Skeletal muscle cell (primary cell): ENCODE measurements around the gene ACTL10.

ENCODE experiments used
- DNase-seq: peaks from one replicate; pipeline ENCODE4 v3.0.0-alpha.2; 2010; ENCODE audit warnings: low read depth
- H3K4me3 ChIP-seq: 2 replicates; pipeline ENCODE4 v1.5.1; 2011; ENCODE audit warnings: low read depth, mild to moderate bottlenecking, control low read depth, low read length, moderate library complexity

ACTL10 gene

DNA sequence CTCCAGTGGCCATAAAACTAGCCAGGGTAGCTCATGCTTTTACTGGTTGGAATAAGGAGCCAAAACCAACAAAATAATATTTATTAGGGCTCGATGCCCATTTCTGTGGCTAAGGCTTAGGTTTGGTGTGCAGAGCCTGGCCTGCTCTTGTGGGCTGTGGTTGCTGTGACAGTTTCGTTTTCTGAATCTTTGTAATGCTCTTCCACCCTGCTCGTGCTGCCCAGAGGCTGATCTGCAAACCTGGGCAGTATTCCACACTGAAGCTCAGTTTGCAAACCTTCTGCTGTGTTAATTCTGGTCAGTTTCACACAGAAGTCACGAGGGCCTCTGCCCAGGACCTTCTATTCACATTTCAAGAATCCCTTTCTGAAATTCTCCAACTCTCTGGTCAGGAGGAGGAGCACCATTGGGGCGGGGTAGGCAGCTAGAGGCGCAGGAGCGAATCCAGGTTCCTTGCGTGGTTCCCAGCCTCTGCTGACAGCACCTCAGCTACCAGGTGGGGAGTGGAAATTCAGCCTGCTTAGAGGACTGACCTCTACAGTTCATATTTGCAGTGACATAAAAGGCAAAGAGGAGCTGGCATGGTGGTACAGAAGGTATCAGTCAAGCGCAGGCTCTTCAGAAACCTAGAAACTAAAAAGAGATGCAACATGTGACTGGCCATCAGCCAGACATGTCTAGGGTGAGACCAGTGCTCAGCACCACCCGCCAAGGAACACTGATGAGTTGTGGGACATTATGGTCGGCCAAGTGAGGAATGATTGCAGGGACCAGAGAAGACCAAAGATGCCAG, 18.9 kb upstream of the ACTL10 start:
- no peak overlapping the region for H3K4me3 ChIP-seq
- DNase-seq: no peak

DNA sequence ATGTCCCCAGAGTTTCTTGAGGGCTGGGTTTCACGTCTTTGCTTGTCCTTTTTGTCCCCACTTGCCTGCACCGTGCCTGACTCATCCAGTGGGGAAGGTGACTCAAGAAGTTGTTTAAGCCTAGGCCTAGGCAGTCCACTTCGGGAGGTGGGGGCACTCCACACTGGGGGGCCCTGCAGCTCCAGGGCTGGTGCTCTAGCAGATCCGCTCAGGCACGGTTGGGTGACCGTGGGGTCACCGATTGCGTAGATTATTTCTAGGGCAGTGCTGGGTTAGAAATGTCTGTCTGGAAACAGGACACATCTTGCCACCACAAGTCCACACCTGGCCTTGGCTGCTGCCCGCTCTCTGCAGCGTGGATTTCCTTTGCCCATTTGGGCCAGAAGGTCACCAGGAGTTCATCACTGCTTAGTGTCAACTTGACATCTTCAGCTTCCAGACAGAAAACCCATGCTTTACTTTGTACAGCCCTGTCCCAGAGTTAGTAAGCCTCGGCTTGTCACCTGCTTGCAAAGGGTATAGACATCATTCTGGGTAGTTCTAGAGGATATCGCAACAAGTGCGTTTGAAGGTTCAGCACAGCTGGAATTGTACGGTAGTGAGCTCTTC, 18.2 kb upstream of the ACTL10 start:
- no peak overlapping the region for H3K4me3 ChIP-seq
- no peak for DNase-seq

DNA sequence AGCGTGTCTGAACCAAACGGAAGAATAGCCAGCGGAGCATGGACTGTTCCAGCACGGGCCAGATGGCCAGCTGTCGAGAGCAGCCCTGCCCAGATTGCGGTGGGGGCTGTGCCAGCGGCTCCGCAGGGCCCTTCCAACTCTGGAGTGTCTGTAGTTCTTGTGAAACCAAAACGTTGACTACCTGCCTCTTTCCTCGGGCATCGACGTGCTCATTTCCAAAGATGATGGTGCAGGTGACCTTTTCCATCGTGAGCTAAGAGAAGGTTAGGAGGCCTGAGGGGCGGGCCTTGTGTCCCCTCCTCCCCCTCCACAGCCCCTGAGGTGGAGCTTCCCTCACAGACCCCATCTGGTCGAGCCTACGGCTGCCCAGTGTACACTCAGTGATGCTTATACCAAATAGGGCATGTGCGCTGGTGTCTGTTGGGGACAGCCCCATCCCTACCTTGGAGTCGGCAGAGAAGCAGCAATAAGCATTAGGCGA, 17.5 kb upstream of the ACTL10 start:
- no peak for DNase-seq
- no peak overlapping the region for H3K4me3 ChIP-seq

DNA sequence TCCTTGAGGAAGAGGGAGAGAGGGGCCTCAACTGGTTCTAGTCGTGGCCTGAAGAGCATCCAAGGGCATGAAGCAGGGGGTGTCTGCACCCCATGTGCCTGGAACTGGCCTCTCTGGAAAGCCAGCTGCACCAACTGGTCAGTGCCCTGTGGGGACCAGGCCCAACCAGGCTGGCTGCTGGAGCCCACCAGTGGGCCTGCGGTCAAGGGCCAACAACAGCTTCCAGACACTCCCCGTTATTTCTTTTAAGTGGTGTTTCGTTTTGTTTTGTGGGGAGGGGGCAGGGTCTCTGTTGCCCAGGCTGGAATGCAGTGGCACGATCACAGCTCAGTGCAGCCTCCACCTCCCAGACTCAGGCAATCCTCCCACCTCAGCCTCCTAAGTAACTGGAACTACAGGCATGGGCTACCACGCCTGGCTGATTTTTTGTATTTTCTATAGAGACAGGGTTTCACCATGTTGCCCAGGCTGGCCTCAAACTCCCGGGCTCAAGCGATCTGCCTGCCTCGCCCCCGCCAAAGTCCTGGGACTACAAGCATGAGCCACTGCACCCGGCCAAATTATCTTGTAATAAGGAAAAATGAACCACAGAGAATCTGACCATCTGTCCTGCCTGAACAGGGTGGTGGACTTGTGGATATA, 16.5 kb upstream of the ACTL10 start:
- no peak overlapping the region for H3K4me3 ChIP-seq
- DNase-seq: no peak

DNA sequence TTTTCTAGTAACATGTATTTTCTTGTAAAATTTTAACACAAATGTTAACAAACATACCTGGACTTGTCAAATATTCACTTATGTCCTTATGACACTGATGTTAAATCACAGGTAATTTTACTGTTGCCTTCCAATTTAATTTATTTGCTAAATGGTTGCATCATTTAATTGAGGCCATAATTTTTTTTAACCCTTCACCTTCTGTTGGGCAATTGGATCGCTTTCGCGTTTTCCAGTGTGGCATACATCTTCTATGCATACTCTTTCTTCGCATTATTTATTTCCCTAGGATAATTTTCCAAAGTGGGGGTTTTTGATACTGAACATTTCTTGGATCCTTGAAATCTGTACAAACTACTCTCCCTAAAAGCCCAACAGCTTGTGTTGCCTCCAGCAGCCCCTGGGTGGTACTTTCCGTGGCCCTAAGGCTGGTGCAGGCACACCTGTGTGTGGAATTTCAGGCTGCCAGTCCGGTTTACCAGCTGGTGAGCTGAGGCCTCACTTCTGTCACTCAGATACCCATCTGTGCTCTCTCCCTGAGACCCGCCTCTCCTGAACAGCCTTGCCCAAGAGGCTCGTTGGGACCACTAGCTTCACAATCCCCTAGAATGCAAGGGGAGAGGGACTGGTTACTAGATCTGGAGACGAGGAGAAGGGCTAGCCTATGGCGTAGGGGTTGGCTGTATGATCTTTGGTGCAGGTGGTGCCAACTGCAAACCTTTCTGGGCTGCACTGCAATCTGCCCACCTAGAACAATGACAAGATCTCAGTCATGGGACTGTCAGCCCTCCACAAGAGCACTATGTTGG, 15.8 kb upstream of the ACTL10 start:
- DNase-seq: no peak
- no peak overlapping the region for H3K4me3 ChIP-seq

DNA sequence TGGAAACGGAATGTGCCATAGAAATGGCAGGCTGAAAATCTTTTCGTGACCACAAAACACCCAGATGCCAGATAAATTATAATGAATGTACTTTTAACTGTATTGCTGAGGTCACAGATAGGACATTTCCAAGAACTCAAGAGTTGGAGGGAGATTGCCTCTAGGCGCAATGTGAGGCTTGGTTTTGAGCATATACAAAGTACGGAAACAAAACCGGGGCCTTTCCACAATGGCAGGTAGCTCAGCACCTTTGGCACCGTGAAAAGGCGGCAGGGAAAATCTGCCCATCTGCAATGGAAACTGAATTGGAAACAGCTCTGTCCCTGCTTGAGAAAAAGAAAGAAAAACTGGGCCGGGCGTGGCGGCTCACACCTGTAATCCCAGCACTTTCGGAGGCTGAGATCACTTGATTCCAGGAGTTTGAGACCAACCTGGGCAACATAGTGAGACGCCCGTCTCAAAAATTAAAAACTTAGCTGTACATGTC, 15.1 kb upstream of the ACTL10 start:
- no peak overlapping the region for H3K4me3 ChIP-seq
- DNase-seq: no peak

DNA sequence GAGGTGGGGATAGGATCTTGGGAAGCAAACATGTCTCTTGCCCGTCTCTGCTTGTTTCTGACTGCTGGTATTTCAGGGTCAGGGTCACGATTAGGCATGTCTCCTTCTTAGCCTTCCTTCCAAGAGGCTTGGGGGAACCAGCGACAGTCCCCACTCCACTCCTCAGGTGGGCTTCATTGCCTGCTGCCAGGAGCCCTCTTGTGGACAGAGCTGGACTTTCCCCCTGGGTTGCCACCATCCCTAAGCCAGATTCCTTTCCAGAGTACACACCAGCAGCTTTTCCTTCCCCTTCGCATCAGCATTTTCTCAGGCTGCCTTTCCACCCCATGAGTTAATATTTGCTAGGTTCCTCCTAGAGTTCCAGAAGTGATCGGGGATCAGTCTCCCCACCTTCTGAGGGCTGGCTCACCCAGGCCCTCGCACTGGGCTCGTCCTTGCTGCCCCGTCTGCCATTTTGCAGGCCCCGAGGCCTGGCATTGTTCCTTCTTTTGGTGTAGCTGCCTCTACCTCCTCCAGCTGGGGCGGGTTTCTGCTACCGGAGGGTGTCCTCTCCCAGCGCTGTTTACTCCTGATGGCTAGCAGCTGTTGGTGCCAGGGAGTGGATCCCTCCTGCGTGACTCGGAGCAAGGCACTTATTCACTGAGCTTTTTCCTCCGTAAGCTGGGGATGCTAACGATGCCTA, 13.4 kb upstream of the ACTL10 start:
- H3K4me3 ChIP-seq: no peak overlapping the region
- DNase-seq: no peak

DNA sequence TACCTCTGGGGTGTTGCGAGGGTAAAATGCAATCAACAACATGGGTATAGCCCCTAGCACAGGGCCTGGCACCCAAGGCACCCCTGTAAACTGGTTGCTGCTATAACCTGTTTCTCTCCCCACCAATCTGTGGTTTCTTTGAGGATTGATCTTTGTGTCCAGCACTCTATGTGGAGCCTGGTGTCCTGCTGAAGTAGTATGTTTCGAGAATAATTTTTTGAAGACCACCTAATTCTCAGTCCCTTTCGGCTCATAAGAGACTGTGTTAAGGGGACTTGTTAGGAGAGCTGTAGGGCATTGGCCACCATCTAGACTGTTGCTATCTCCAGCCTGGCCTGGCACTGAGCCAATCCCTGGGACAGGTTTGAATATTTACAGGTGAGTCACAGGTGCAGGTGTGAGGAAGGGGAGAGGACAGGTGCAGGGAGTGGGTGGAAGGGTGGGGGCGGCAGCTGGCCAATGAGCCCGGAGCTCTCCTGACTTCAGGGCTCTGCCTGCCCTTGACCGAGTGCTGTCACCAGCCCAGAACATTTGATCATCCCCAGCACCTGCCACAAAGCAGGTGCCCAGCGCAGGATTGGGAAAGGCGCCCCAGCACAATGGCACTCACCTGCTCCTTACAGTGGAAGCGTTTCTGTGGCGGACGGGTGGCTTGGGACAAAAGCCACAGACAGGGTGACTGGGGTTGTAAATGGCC, 12.7 kb upstream of the ACTL10 start:
- DNase-seq: no peak
- no peak overlapping the region for H3K4me3 ChIP-seq

DNA sequence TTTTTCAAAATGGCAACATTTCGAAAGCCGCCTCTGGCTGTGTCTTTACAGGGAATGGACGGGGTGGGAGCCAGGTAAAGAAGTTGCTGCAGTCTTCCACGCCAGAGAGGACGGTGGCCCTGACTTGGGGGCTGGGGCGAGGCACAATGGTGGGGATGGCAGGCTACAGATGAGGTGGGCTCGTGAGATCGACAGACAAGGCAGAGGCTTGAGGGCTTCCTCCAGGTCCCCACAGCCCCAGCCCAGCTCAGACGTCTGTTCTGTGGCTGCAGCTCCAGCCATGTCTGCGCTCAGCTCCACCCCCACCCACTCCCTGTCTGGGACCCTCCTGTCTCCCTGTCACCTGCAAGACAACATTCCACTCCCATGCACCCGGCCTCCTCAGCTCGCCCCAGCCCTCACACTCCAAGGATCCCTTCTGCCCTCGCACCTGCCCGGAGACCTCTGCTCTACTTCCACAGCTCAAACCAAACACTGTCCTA, 12.0 kb upstream of the ACTL10 start:
- no peak overlapping the region for H3K4me3 ChIP-seq
- no peak for DNase-seq

DNA sequence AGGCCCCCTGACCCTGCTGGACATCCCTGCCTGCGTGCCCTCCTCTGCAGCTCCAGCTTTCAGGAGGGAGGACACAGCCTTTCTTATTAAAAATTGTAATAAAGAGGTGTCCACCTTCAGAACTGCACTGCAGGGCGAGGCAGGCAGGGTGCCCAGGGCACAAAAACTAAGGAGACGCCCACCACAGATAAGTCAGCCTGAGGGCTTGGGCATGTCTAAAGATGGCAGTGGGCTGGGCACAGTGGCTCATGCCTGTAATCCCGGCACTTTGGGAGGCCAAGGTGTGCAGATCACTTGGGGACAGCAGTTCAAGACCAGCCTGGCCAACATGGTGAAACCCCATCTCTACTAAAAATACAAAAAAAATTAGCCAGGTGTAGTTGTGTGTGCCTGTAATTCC, 11.6 kb upstream of the ACTL10 start:
- H3K4me3 ChIP-seq: no peak overlapping the region
- DNase-seq: no peak

DNA sequence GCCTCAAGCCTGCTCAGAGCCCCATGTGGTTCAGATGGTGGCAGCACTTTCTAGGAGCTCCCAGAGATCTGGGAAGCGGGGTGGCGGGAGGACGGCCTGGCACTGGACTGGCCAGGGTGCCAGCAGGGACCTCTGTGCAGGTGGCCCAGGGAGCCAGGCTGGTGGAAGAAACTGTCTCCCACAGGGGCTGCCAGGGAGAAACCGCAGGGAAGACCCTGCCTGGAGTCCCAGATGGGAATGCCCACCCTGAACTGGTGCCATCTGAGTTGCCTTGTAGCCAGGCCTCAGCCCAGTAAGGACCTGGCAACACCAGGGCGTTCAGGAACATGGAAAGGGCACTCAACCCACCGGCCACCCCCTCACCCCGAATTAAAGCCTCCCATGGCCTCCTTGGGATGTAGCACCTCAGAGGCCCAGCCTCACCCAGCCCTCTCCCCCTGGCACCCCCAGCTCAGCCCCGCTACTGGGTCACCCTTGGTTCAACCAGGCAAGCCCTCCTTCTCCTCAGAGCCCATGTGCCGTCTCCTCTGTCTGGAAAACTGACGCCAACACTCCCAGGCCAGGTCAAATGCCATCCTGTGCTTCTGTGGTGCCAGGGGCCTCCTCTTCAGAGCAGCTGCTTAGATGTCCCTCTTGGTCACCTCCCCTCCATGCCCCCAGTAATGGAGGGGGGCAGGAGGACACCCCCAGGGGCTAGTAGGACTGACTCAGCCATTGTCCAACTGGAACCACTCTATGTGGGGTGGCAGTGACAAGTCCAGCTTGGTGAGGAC, 10.5 kb upstream of the ACTL10 start:
- no peak for DNase-seq

DNA sequence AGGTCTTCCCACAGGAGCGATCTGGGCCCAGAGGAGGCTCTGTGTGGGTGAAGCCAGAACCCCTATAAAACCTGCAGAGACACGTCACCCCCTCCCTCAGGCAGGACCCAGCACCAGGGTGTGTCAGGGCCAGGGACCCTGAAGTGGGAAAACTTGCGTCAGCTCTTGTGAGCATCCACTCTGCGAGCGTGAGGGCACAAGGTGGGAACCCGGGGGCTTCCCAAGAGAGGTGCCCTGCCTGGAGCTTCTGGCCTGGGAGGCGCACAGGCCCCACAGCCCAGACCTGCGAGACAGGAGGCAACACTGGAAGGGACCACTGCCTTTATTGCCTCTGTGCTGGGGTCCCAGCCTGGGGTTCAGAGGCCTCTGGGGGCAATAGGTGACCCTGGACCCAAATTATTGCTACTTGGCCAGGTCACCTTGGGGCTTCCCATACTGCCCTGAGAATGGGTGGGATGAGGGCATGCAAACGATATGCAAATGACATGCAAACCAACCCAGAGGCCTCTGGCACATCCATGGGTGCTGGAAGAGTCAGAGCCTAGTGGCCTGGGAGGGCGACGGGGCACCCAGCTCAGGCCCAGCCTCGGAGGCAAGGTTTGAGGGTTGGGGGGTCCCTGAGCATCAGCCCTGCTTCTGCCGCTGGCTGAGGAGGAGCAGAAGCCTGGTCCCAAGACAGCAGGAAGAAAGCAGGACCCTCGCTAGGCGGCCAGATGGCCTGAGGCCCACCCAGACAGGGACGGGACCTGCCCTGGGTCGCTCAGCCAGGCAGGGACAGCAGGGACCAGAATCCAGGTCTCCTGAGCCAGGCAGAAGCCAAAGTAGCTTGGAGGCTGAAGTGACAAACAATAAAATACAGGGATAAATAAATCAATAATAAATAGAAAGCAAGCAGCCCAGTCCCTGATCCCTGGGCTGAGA, 9.7 kb upstream of the ACTL10 start:
- no peak for DNase-seq
- H3K4me3 ChIP-seq: no peak overlapping the region

More for the DNA sequence above, 10.5 kb upstream of the ACTL10 start:
- no peak overlapping the region for H3K4me3 ChIP-seq

DNA sequence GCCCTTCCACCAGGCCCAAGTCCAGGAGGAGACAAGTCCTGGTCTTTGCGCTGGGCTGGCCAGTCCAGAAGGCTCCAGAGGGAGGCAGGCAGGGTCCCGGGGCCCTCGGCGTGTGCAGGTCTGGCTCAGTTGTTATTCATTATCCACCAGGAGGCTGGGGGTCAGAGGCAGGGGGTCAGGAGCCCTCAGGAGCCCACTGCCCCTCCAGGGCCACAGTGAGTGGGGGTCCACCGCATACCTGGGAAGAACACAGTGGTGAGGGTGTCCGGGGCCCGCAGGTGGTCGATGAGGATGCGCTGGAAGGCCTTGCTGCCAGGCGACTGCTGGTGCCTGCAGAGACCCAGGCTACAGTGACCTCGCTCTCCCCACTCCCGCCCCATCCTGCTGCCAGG, 9.0 kb upstream of the ACTL10 start:
- no peak overlapping the region for H3K4me3 ChIP-seq
- no peak for DNase-seq

DNA sequence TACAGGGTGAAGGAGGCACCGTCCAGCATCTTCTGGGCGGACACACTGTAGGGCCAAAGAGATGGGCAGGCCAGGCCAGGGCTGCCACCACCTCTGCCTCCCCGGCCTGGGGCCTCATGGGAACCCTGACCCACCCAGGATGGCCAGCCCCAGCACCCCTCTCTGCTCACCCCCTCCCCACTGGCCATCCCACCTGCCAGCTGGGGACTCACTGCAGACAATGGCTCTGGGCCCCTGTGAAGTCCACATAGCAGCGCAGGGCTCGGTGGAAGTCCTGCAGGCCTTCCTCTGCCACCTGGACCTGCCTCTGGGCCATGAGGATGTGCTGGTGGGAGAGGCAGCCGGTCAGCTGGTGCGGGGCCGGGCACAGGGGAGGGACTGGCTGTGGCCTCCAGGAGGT, 8.2 kb upstream of the ACTL10 start:
- DNase-seq: no peak
- no peak overlapping the region for H3K4me3 ChIP-seq

DNA sequence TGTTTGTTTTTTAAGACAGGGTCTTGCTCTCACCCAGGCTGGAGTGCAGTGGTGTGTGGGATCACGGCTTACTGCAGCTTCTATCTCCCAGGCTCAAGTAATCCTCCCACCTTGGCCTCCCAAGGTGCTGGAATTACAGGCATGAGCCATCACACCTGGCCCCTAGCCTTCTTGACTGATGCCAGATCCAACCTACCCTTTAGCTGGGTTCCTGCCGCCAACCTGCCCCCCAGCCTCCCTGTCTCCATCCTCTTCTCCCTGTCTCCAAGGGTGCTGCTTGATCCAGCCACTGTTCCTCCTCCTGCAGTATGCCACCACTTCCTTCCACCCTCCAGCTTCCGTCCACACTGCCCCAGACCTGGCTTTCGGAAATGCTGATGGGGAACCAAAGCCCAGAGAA, 7.8 kb upstream of the ACTL10 start:
- DNase-seq: no peak
- no peak overlapping the region for H3K4me3 ChIP-seq

DNA sequence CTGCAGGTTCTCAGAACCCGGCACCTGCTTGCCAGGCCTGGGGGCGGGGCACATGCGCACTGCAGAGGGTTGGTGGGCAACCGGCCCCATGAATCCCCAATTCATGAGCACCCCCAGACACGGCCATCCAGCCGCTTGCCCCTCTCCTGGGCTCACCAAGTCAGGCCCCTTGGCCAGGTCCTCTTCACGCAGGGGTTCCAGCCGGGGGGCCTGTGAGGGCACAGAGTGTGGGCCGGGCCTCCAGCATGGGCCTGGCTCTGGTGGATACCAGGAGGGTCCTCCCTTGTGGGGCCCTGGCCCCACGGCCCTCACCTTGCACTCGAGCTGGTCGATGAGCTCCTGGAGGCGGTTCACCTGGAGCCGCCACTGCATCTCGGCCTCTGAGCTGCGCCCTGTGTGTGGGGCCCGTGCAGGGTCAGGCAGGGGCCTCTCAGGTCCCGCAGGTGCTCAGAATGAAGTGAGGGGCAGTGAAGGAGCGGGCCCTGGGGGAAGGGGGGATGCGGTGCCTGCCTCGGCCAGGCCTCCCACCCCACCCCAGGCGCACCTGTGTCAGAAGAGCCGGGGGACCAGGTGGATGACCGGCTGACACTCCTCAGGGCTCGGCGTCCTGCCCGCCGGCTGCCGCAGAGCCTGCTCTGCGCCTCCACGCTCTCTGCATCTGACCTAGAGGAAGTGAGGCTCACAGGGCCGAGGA, 7.3 kb upstream of the ACTL10 start:
- no peak overlapping the region for H3K4me3 ChIP-seq
- no peak for DNase-seq
